ENCODE measurements around the gene SKAP1.
"Not testable (repeated sequence)": the region's sequence is repeated elsewhere in the genome, so short reads cannot be mapped to it uniquely, and the experiment has no call there.

The SKAP1 gene

DNA sequence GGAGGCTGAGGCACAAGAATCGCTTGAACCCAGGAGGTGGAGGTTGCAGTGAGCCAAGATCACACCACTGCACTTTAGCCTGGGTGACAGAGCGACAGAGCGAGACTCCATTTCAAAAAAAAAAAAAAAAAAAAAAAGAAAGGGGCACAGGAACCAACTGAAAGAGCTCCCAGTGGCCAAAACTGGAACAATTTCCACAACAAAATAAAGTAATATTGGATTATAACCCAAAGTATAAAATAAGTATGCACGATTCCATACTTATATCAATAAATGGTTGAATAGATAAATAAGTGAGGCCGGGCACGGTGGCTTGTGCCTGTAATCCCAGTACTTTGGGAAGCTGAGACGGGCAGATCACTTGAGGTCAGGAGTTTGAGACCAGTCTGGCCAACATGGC lies 19.2 kb downstream of the SKAP1 start:
- DNase-seq: not testable (repeated sequence)

DNA sequence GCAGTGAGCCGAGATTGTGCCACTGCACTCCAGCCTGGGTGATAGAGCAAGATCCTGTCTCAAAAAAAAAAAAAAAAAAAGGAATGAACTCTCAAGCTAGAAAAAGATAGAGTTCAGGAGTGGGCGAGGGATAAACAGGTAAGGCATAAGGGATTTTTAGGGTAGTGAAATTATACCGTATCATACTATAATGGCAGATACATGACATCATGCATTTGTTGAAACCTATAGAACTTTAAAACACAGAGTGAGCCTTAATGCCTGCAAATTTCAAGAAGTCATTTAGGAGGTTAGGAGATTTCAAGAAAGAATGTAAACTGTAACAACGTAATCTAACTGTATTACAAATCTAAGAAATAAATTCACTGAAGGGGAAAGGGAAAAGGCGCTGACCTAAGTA lies 20.4 kb downstream of the SKAP1 start:
- no peak for DNase-seq

DNA sequence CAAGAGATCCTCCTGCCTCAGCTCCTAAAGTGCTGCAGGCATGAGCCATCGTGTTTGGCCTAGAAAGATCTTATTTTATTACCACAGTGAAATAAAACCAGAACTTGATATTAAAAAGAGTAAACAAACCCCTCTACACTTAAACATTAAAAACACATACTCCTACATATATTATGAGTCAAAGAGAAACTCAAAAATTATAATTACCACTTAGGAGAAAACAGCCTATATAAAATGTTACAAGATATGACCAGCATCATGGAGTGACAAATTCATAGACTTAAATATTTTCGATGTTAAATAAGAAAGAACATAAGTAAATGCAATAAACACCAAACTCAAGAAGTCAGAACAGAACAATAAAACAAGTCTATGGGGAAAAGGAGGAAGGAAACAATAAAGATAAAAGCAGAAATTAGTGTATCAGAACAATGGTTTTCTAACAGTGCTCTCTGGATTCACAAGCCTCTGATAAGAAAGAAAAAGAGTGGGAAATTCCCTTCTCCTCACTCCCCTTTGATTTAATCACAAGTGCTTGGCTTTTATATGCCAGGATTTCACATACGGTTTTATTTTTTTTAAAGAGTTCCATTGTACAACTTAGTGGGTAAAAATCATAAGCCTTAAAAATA lies 23.0 kb downstream of the SKAP1 start:
- DNase-seq: no peak

DNA sequence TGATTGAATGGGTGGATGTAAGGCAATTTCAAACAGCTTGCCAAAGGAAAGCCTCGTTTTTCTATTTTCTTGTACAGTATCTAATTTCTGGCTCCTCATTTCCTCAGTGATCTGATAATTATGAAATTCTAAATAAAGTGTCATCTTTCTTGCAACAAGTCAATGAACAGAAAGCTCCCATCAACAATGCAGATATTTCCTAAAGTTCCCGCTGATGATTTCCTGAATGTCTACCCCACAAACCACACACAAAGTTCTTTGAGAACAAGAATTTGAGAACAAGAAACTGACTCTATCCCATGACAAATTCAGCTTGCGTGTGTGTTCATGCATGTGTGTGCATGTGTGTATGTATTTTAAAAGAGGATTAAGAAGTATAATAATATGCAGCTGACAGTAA lies 35.2 kb downstream of the SKAP1 start:
- DNase-seq: no peak

DNA sequence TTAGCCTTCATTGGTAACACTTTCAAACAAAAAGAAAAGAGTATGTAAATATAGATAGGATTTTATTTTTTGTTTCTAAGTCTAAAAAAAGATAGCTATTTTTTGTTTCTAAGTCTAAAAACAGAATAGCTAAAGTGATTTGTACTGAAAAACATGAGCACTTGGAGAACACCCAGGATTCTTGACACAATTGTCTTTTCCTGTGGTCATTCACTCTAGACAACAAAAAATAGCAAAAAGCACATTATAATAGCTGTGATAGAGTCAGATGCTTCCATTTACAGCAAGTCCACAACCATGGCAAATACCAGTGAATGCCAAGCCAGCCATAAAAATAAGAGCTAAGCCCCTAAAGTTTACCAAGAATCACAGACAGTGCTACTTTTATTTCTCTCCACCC lies 36.7 kb downstream of the SKAP1 start:
- no peak for DNase-seq

DNA sequence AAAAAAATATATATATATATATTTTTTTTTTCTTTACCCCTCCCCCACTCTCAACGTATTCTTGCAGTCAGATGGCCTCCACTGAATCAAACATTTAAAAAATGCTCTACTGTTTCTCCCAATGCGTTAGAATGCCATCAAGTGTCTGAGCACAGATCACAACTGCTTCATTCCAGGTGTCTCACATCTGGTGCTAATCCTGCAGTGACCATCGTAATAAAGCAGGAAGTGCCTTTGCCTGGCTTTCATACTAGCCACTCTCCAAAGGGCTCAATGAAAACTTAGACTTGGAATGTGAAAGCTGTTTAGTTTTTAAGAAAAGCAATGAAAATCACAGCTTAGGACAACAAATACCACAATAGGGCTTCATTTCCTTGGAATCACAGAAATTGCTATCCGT lies 37.2 kb downstream of the SKAP1 start:
- no peak for DNase-seq

DNA sequence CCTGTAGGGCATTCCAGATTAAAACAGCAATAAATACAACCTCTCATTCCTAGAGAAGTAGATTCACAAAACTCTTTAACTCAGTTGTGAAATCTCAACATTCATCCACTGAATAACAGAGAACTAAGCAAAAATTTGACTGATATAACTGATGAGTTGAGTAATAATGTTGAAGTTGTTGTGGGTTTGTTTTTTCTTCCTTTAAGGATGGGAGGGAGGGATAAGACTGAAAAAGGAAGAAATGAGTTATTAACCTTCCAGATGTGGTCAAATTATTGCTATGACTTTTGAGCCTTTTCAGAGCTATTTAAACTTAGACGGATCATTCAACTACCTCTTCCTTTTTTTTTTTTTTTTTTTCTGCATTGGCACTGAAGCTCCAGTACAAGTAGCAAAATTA lies 38.6 kb downstream of the SKAP1 start:
- no peak for DNase-seq

DNA sequence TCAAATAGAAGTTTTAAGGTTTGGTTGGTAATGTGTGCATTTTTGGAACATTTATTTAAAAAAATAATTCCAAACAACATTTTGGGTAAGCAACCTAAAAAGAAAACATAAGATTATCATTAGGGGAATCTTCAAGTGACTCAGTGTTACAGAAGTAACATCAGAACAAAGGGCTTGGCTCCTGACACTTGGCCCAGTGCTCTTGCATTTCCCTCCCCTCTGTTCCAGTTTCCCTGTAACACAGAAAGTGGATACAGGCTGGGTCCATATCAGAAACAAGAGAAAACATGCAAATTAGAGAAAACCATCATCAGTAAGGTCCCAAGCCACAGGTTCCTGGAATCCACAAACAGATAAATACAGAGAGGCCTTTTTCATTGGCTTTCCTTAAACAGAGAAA lies 40.1 kb downstream of the SKAP1 start:
- no peak for DNase-seq

DNA sequence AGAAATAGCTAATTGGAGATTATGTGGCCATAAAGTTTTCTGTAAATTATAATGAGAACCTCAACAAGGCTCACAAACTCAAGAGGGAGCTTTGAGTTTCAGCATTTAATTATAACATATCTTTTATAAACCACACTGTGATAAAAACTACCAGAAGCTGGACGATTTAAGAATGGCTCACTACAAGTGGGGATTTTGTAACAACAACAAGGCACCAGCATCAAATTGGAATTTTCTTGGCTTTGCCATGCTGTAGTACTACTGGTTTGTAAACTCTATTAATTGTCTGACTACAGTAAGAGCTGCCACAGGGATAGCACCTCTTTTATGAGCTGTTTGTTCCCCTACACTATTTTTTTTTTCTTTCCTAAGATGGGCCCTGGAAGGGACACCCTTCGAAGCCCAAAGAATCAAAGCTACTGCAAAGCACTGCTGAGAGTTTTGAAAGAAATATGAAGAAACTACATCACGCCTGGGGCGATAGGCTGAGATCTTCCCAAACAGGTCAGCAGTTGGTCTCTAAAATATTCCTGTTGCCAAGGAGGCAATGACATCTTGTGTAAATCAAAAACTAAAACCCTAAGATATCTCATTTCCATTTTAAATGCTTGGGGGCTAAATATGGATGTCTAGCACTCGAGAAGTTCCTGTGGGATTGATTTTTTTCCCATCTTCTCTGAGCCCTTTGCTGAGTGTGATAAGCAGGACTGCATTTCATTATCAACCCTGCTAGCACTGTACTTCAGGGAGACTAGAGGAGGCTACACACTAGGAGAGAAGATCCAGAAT lies 40.9 kb downstream of the SKAP1 start:
- no peak for DNase-seq

DNA sequence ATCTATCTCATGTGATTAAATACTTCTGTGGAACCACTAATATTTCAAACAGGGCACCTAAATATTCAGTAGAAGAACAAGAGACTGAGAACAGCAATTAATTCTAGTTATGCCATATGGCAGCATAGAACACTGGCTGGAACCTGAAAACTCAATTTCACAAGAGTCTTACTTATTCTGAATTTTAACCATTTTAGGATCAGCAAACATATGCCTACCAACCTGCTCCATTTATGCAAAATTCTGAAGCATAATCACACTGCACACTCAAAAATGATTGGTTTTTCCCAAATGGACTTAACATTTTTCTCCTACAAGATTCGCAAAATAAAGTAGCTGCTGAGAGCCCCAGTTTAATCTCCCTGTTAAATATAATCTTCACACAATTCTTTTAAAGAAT lies 43.2 kb downstream of the SKAP1 start:
- no peak for DNase-seq

DNA sequence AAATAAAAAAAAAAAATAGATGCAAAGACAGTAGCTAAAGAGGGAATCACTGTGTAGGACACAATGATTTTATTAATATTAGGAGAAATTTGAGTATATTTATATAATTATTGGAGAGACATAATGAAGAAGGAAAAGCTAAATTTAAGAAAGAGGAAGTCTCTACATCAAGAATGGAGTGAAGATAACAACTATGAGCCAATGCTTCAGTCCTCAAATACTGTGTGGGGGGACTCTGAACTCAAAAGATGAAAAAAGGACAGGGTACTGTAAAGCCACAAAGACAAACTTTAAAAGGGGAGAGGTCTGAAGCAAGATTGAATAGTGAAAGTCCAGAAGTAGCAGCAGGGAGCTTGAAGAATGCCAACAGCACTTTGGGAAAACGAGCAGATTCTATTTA lies 44.7 kb downstream of the SKAP1 start:
- DNase-seq: no peak

DNA sequence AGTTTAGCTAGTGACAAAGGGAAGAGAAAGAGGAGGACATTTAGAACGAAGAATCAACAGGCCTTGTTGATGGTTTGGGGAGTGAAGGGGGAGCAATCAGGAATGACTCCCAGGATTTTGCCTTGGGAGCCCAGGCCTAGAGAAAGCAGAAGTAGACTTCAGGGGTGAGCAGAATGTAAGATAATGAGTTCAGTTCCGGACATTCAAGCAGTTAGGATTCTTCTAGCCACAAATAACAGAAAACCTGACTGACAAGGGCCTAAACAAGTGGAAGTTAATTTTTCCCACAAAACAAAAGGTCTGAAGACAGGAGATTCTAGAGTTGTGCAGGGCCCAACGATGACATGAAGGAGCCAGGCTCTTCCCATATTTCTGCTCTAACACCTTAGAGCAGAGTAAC lies 45.9 kb downstream of the SKAP1 start:
- DNase-seq: no peak

DNA sequence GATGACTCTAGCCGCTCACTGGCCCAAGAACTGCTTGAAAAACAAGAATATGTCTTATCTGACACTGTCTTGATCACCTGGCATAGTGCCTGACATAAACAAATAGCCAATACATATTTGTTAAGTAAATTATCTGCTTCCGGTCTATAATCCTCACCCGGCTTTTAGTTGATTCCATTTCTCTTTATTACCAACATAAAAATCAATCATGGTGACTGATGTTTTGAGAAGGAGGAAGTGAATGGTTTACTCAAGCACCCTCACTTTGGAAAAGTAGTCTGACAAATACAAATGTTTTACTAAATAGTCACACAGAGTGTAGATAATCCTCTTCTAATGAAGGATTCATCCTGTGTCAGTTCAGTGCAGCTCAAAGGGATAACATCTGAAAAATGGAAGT lies 47.0 kb downstream of the SKAP1 start:
- DNase-seq: no peak

DNA sequence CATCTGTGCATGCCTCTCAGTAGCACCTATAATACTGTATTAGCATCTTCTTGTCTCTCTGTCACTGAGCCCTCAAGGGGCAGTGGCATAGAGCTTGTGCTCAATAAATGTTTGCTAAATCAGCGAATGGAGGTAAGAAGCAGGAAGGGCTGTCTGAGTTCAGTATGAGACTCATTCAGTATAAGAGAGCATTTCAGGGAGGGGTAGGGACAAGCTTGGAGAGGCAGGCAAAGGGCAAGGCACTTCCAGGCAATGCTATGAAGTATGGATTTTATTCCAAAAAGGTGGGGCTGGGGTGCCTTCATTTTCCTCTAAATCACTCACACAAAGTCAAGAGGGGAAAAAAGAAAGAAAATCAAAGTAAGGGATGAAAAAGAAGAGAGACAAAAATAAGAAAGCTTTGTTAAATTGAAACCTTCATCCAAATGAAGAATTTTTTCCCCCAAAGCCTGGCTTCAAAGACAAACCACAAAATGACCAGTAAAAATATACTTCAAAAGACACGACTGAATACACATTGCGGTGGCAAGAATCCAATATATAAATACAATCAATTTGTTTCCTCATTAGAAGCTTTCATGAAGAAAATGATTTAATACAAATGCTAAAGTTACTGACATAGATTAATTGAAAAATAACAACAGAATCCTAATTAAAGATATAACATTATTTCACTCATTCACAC lies 51.2 kb downstream of the SKAP1 start:
- no peak for DNase-seq

DNA sequence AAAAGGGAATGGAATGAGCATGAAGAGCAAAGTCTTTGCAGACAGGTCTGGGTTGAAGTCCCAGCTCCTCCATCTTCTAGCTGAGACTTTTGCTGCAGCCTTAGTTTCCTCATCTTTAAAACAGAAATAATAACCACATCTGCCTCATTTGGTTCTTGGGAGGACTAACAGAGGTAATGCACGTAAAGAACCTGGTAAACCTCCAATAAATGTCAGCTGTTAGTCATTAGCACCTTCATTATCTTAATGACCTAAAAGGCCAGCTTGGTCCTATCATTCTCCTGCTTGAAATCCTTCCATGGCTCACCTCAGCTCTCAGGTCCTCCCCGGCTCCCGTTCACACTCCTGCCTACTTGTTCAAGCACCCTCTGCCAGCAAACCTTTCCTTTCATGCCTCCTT lies 51.8 kb downstream of the SKAP1 start:
- no peak for DNase-seq

DNA sequence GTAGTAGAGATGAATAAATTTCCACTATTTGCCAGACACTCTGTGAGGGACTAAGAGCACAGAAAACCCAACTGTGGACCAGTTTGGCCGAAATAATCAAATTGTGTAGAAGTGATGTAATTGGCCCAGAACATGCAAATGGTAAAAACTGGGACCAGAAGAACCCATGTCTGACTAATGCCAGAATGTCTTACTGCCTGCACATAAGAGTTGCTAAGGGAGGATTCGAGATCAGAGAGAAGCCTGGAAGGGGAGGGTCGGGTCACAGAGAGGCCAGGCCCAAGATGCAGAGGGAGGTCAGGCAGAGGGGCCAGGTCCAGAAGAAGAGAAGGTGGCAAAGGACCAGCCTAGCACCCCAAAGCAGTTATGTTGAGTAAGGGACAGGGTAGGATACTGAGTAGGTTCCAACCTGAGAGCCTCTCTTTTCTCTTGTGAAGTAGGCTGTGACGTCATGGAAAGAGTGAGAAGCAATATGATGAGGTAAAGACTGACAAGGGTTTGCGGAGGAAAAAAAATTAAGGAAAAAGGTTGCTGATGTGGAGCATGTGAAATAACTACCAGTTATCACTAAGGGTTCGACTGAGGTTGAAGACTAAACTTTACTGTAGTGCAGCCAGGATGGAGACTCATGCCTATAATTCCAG lies 53.2 kb downstream of the SKAP1 start:
- no peak for DNase-seq

DNA sequence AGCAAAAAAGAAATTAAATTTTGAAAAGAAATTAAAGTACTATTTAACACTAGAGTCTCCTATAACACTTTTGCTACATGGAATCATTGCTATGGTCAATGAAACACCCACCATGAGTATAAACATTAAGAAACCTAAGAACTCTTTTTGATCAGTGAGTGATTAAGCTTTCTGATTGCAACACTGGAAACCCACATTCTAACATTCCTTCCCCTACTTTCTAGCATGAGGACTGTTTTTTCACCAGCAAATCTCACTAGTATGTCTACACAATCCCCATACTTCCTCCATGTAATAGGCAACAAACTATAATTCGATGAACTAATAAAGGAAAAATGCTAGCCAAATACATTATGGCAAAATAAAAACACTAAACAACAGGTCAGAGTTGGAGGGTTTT lies 54.7 kb downstream of the SKAP1 start:
- no peak for DNase-seq

DNA sequence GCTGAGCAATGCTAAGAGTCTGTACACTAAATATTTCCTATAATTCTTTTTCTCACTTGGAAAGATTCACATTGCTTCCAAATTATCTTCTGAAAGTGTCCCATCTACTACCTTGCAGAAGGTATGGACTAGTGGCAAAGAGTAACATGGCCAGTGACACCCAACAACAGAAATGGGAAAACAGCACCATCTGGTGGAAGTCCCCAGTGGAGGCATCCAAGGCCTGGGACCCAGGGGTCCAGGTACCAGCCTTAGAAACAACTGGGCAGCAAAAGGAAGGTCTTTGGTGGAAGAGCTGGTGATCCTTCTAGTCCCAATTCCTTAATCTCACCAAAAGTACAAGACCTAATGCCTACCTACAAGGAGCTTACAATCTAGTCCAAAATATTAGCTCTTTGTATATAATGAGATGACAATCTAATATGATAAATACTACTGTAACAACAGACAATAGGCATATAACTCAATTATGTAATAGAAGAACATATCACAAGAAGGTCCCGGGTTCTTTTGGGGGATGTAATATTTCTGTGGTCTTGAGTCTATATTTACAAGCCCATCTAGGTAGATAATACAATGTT lies 55.3 kb downstream of the SKAP1 start:
- peak; percentile 4 for DNase-seq

DNA sequence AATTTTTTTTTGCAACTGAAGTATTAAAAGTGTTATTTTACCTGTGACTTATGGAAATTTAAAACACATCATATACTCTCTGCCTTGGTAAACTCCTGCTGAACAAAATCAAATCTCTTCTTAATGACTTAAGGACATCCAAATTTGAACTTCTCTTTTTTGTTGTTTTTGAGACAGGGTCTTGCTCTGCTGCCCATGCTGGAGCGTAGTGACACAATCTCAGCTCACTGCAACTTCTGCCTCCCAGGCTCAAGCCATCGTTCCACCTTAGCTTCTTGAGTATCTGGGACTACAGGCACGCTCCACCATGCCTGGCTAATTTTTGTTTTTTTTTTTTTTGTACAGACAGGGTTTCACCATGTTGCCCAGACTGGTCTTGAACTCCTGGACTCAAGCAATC lies 56.1 kb downstream of the SKAP1 start:
- DNase-seq: peak; percentile 4

DNA sequence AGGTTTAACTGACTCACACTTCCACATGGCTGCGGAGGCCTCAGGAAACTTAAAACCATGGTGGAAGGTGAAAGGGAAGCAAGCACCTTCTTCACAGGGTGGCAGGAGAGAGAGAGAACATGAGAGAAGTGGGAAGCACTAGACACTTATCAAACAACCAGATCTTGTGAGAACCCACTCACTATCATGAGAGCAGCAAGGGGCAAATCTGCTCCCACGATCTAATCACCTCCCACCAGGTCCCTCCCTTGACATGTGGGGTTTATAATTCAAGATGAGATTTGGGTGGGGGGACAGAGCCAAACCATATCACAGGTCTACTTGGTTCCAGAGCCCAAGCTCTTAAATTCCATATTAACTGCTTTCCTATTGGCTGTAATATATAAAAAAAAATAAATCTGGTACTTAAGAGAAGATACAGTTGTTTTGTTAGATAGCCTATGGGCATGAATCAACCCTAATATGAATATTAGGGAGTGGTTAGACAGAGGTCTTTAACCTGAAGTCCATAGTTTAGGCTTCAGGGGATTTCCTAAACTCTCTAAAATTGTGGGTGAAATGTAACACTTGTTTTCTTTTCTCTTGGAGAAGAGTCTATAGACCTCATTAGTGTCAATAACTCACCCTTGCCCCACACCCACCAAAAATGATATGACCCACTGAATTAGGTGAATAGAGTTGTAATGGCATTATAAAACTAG lies 56.7 kb downstream of the SKAP1 start:
- no peak for DNase-seq

DNA sequence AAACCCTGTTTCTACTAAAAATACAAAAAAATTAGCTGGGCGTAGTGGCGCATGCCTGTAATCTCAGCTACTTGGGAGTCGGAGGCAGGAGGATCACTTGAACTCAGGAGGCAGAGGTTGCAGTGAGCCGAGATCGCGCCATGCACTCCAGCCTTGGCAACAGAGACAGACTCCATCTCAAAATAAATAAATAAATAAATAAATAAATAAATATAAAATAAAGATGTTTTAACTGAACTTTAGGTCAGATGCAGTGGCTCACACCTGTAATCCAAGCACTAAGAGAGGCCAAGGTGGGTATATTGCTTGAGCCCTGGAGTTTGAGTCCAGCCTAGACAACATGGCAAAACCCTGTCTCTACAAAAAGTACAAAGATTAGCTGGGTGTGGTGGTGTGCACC lies 61.0 kb downstream of the SKAP1 start:
- DNase-seq: not testable (repeated sequence)

DNA sequence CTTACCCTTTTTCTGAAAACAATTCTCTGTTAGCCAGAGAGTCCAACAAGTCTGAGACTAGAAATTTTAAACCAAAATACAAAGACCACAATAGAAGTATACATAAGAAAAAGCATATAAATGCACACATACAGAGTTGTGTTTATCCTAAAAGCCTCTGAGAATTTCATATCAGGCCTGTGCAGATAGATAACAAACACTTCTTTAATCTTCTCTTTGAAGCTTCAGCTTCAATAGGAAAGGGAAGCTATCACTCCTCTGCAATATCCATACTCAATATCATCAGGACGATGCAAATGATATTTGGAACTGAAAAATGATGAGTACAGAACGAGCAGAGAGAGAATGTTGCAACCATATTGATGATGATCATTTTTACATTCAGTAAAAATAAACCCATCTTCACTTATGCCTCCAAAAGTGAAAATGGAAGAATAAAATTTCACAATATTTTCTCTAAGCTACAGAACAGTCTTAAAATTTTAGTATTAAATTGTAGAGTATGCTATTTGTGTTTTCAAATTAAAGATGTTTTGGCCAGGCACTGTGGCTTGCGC lies 61.6 kb downstream of the SKAP1 start:
- no peak for DNase-seq
